HG02588 (cell line): ENCODE measurements around the gene MCIDAS.

ENCODE experiments used
- ATAC-seq: cut with Tn5 transposase; IDR thresholded peaks from one replicate; pipeline ENCODE4 v1.9.1; 2021; ENCODE audit warnings: mild to moderate bottlenecking, moderate library complexity; ENCODE audit not compliant: unreplicated experiment

Gene MCIDAS

DNA sequence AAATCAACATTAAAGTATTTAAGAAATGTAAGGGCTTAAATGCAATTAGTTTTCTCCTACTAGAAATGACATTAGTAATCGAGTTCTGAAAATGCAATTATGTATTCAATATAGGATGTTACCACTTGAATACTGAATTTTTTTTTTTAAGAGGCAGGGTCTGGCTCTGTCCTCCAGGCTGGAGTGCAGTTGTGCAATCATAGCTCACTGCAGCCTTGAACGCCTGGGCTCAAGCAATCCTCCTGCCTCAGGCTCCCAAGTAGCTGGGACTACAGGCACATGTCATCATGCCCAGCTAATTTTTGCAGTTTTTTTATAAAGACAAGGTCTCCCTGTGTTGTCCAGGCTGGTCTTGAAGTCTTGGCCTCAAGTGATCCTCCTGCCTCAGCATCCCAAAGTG, 55.6 kb downstream of the MCIDAS start:
- no peak for ATAC-seq
